Bronchial epithelial cell (primary cell): ENCODE data around the gene PRDM7. TPM values are rescaled to one million over a fixed set of nuclear protein-coding genes. Genes with fewer than 3 reads are reported as not detected.

Experiments
- DNase-seq: peaks from one replicate; pipeline ENCODE4 v3.0.0-alpha.2; 2010; ENCODE audit warnings: low read depth
- FAIRE-seq: peaks from 2 replicates; lab custom pipeline; 2011; peaks lifted over from hg19 to GRCh38; lab: Jason Lieb, UNC
- H3K27me3 ChIP-seq: 2 replicates; pipeline ENCODE4 v1.5.1; 2011; ENCODE audit warnings: low read length; ENCODE audit not compliant: control insufficient read depth, insufficient read depth
- H3K36me3 ChIP-seq: 2 replicates; pipeline ENCODE4 v1.5.1; 2011; ENCODE audit warnings: low read length; ENCODE audit not compliant: control insufficient read depth, insufficient read depth
- H3K4me3 ChIP-seq: 2 replicates; pipeline ENCODE4 v1.5.1; 2011; ENCODE audit warnings: mild to moderate bottlenecking, low read depth, low read length, control low read depth
- total RNA-seq: library from RNA; depleted of rRNA; stranded (reverse); fragments of >200 nt; gene quantifications from 2 replicates; pipeline ENCODE4 v1.2.1, GENCODE V29; 2014
- TF ChIP-seq, protein P1 (sequence below): IDR thresholded peaks from 2 replicates; pipeline ENCODE4 v1.5.1; 2011; ENCODE audit warnings: mild to moderate bottlenecking, moderate library complexity, low read length, control low read depth, inconsistent platforms; ENCODE audit not compliant: insufficient read depth, severe bottlenecking

Gene PRDM7
- total RNA-seq, 1 donor from 2014 or later, result not detected

DNA sequence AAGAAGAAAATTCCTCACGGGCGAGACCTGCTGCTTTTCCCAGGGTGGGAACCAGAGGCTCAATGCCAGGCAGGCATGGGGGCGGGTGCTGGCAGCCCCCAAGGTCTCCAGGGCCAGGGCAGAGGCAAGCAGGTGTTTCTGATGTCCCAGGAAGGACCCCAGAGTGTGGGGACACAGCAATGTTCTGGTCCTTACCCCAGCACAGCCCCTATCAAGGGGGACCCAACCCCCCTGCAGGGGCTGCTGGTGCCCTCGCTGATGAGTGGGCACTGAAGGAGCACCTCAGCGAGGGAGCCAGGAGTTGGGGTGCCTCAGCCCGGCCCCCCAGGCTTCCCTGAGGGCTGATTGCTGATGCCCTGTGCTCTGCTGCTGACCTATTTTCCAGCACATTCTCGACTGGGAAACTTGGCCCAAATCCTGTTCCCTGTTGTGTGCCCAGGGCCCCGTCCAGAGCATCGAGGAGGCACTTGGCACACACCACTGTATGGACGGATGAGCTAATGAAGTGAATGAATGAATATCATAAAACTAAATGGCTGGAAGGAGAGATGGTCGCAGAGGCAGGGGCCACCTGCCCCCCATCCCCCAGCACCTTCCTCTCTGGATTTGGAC, 60.7 kb downstream of the PRDM7 start:
- FAIRE-seq, result no peak
- DNase-seq, result no peak
- H3K36me3 ChIP-seq, result no peaks in the 10 kb centered on the region

DNA sequence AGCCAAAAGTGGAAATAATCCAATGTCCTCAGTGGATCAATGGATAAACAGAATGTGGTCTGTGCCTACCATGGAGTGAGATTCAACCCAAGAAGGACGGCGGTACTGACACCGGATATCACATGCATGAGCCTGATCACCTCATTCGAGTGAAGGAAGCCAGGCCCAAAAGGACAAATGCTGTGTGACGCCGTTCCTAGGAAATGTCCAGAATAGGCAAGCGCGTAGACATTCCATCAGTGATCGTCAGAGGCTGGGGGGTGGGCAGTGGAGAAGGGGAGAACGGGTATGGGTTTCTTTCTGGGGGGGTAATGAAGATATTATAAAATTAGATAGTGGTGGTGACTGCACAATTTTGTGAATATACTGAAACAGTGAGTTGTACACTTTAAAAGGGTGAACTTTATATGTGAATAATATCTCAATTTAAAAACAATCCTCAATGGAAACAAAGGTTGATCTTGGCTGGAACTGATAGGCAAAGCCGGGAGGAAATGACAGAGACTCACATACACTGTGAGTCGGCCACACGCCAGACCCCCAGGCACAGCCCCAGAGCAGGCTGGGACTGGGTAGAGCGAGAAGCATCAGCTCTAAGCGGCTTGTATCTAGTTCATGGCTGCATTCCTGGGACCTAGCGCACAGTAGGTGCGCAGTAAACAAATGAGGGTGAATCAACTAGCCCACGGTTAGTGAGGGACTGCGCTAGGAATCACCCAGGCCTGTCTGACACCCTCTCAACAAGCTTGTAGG, 61.4 kb downstream of the PRDM7 start:
- Histone ChIP-seq H3K27me3 (peaks cover 2% of the 10 kb centered on the region), H3K36me3 (no peaks in the 10 kb centered on the region), H3K4me3 (no peak overlapping the region)
- FAIRE-seq (no peak), DNase-seq (no peak)
- TF ChIP-seq, protein P1, sequence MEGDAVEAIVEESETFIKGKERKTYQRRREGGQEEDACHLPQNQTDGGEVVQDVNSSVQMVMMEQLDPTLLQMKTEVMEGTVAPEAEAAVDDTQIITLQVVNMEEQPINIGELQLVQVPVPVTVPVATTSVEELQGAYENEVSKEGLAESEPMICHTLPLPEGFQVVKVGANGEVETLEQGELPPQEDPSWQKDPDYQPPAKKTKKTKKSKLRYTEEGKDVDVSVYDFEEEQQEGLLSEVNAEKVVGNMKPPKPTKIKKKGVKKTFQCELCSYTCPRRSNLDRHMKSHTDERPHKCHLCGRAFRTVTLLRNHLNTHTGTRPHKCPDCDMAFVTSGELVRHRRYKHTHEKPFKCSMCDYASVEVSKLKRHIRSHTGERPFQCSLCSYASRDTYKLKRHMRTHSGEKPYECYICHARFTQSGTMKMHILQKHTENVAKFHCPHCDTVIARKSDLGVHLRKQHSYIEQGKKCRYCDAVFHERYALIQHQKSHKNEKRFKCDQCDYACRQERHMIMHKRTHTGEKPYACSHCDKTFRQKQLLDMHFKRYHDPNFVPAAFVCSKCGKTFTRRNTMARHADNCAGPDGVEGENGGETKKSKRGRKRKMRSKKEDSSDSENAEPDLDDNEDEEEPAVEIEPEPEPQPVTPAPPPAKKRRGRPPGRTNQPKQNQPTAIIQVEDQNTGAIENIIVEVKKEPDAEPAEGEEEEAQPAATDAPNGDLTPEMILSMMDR, result no peak

More for the DNA sequence above, 60.7 kb downstream of the PRDM7 start:
- H3K4me3 ChIP-seq, result no peak overlapping the region
- peaks cover 2% of the 10 kb centered on the region for H3K27me3 ChIP-seq
- TF ChIP-seq, protein P1, result no peak

GRCh38 chr16:90012991-90013745, 64.0 kb downstream of the PRDM7 start:
- peaks cover 2% of the 10 kb centered on the region for H3K27me3 ChIP-seq
- DNase-seq, result no peak
- no peak for FAIRE-seq
- no peak overlapping the region for H3K4me3 ChIP-seq
- TF ChIP-seq, protein P1, result no peak
- no peaks in the 10 kb centered on the region for H3K36me3 ChIP-seq

DNA sequence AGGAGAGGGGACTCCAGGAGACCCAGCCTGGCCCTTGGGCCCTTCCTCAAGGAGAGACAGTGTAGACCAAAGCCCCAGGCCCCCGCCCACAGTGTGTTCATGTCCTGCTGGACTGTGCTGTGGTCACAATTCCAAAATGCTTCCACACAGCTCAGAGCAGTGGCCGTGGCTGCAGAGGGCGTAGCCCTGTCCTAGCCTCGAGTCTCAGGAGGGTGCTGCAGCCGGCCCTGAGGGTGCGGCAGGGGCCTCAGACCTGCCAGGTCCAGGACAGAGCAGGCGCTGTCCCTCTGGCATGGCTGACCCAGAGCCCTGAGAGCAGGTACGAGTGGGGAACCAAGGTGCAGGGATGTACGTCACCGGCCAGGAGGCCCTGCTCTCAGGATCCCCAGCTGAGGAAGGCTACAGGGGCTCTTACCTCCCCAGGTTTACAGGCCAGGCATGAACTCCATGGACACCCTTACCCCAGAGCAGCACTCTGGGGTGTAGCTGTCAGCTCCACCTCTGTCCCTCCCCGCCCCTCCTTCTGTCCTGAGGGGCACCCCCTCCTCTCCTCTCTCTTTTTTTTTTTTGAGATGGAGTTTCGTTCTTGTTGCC, 65.1 kb downstream of the PRDM7 start:
- Histone ChIP-seq H3K4me3 (no peak overlapping the region), H3K36me3 (no peaks in the 10 kb centered on the region), H3K27me3 (peaks cover 2% of the 10 kb centered on the region)
- TF ChIP-seq, protein P1, result no peak
- no peak for DNase-seq
- FAIRE-seq, result no peak

GRCh38 chr16:90011508-90011819, 65.7 kb downstream of the PRDM7 start:
- FAIRE-seq (no peak), DNase-seq (no peak)
- H3K4me3 ChIP-seq, result no peak overlapping the region
- H3K36me3 ChIP-seq, result no peaks in the 10 kb centered on the region
- TF ChIP-seq, protein P1, result no peak
- H3K27me3 ChIP-seq, result peaks cover 2% of the 10 kb centered on the region
